ENCODE measurements around the gene DTX2.
"Not testable (repeated sequence)": the region's sequence is repeated elsewhere in the genome, so short reads cannot be mapped to it uniquely, and the experiment has no call there.

The DTX2 gene

DNA sequence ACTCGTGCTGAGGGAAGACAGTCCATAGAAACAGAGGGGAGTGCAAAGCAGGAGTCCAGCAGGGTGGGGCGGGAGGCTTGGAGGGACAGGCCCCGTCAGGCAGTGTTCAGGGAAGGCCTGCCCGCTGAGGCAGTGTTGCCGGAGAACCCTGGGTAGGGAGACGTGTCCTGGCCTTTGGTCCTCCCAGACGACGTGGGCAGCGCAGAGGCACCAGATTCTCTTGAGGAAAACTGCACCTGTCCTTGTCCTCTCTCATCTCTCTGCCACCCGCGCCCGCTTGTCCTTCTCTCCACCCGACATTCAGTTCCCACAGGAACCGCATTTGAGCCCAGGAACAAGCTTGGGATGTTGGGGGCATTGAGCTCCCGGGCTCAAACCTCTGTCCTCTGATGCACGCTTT lies 34.2 kb downstream of the DTX2 start:
- not testable (repeated sequence) for DNase-seq

DNA sequence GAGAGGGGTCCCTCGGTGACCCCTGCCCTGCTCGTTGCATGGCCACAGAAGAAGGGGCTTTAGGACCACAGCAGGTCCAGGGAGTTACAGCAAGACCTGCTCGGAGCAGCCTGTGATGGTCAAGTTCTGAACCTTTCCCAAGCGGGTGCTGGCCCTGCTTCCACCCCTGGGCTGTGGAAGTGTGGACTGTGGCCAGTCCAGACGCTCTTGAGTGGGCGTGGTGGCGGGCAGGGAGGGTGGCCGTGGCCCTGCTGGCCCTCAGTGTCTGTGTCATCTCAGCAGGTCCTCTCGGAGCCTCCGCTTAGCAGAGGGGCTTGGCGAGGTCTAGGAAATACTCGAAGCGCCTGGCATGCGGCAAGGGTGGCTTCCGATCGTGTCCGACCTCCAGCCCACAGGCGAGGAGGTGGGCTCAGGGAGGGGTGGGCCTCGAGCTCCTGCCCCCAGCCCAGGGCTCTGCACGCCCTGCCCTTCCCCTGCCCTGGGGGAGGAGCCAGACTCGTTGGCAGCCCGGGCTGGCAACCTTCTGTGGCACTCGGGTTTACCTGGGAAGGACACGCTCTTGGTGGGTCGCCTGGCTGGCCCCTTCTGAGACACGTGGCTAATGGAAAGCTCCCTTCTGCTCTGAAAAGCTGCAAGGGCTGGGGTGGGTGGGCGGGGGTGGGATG lies 36.5 kb downstream of the DTX2 start:
- DNase-seq = not testable (repeated sequence)

DNA sequence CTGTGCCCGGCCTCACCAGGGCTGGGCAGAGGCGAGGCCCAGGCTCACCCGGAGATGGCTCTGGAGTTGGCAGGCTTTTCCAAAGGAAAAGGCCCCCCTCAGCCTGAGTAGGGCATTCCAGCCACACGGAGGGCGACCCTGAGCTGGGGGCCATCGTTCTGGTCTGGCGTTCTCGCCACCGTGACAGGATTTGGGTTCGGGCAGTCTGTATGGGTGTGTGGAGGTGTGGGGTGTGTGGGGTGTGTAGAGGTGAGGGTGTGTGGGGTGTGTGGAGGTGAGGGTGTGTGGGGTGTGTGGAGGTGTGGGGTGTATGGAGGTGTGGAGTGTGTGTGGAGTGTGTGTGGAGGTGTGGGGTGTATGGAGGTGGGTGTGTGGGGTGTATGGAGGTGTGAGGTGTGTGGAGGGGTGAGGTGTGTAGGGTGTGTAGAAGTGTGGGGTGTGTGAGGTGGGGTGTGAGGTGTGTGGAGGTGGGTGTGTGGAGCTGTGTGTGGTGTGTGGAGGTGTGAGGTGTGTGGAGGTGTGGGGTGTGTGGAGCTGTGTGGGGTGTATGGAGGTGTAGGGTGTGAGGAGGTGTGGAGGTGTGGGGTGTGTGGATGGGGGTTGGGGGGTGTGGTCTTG lies 37.2 kb downstream of the DTX2 start:
- not testable (repeated sequence) for DNase-seq

DNA sequence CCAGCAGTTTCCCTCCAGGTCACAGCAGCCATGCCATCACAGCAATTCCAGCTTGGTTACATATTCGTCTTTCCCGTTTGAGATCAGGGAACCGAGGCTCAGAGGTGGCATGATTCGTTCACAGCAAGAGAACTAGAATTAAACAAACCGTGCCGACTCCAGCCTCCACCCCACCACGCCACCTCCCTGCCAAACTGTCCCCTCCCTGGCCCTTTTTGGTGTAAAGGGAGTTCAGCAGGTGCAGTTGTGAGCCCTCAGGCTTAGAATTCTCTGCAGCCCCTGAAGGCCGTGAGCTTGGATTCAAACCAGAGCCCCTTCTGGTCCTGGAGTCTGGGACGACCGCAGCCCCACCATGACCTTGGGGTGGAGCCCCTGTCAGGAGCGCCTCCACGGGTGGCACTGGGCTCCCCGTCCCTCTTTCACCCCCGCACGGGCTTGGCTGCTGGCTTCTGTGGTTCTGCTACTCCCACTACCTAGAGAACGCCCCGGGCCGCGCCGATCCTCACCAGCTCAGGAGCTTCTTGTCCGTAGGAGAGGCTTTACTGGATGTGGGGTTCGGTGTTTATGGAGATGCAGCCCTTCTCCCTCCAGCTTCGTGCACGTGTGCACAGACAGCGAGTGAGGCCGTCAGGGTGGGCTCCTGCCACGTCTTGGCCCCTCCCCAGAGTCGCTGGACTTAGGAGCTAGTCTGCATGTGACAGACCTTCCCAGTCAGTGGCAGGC lies 37.9 kb downstream of the DTX2 start:
- not testable (repeated sequence) for DNase-seq

DNA sequence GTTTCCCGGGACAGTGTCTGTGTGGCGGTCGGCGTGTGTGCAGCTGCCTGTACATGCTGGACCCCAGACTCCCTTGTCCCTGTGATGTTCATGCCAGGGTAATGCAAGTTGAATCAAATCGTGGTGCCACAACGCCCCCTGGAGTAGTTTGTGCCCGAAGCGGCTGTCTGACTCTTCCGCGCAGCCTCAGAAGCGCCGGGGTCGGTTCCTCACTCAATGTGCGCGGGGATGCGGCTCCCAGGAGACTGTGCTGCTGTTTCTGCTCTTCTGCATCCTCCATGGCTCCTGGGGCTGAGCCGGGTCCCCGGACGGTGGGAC lies 38.4 kb downstream of the DTX2 start:
- not testable (repeated sequence) for DNase-seq

DNA sequence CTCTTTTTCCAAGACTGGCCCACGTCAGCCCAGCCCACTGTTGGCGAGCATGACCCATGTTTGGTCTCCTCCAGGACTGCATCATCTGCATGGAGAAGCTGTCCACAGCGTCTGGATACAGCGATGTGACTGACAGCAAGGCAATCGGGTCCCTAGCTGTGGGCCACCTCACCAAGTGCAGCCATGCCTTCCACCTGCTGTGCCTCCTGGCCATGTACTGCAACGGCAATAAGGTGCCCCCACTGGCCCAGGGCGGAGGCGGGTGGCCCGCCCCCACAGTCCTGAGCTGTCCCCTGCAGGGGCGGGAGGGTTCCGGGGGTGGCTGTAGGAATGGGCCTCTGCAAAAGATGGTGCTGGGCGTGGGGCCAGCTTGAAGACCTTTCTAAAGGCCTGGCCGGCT lies 40.7 kb downstream of the DTX2 start:
- DNase-seq = not testable (repeated sequence)

DNA sequence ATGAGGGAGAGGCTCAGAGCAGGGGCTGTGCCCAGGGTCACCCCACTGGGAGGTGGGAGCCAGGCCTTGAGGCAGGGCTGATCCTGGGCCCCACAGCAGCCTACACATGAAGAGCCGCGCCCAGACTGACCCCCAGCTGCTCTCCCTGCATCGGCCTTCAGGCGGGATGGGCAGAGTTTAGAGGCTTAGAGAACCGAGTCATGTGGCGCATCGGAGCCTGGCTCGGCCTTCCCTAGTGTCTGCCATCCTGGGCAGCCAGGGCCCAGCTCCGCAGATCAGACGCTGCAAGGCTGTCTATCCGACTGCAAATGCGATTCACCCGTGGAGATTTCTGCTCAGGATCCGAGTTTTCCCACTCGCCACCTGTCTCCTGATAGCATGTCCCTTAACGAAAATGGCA lies 41.3 kb downstream of the DTX2 start:
- not testable (repeated sequence) for DNase-seq

DNA sequence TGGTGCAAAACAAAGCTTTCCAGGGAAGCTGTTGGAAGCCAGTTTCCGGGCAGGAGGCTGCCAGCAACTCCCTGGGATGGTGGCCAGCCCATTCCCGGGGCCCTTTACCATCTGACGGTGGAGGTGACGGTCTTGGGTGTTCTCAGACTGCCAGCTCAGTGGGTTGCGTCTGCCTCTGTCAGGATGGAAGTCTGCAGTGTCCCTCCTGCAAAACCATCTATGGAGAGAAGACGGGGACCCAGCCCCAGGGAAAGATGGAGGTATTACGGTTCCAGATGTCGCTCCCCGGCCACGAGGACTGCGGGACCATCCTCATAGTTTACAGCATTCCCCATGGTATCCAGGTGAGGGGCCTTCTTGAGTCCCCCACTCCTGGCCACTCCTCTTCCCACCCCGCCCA lies 41.7 kb downstream of the DTX2 start:
- not testable (repeated sequence) for DNase-seq

DNA sequence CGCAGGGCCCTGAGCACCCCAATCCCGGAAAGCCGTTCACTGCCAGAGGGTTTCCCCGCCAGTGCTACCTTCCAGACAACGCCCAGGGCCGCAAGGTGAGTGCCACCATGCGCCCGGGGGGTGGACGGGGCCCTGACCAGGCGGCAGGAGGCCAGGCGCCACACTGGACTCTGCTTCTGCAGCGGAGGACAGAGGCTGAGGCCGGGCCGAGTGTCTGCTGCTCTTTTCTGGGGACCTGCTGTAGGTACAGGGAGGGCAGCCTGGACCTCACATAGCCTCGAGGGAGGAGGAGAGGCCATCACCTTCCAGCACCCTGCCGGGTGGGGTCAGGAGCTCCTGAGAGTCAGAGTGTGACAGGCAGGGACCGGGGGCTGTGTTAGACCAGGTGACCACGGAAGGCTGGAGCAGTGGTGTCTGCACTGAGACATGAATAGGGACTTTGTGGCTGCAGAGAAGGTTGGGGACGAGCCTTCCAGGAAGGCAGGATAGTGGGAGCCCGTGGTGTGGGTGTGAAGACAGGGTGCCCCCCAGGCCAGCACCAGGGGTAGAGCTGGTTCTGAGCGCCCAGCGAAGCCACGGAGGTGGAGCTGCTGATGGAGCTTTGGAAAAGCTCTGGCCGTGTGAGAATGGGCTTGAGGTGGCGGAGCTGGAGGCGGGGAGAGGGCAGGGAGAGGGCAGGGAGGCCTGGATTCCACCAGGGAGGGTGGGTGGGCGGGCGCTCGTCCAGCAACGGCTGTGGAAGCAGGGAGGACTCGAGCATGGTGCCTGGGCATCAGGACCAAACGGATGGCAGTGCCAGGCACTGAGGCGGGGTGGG lies 43.0 kb downstream of the DTX2 start:
- not testable (repeated sequence) for DNase-seq

DNA sequence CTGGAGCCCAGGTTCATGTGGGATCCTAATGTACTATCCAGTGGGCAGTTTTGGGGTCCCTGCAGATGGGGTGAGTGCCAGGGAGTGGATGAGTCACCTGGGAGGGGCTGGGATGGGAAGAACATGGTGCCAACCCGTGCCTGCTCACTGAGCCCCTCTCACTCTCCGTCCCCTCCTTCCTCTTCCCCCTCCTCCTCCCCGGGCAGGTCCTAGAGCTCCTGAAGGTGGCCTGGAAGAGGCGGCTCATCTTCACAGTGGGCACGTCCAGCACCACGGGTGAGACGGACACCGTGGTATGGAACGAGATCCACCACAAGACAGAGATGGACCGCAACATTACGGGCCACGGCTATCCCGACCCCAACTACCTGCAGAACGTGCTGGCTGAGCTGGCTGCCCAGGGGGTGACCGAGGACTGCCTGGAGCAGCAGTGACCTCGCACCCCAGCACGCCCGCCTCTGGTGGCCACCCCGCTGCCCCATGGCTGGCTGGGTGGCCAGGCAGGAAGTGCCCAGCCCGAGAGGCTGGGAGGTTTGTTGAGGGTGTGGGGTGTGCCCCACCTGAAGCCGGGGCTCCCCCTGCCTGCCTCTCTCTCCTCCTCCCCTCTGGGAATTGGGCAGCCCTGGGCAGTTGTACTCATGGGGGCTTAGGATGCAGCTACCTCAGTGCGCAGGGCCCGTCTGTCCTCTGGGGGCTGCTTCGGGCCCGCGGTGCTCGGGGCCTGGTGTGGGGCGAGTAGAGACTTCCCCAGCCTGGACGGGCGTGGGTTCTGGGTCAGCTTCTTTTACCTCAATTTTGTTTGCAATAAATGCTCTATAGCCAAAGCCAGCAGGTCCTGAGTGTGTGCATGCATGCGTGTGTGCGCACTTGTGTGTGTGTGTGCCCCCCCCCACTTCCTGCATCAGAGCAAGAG lies 43.9 kb downstream of the DTX2 start:
- DNase-seq = no peak

DNA sequence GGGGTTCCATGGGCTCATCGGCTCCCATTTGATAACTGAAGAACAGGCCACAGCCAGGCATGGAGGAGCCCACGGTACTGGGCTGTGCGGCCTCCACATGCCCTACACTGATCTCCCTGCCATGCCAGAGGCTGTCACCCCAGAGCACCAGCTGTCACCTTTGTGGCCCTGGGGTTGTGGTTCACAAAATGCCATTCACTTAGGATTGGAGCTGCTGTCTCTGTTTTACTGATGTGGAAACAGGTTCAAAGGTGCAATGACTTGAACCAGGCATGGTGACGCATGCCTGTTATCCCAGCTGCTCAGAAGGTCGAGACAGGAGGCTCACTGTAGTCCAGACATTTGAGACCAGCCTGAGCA lies 44.6 kb downstream of the DTX2 start:
- DNase-seq = no peak

DNA sequence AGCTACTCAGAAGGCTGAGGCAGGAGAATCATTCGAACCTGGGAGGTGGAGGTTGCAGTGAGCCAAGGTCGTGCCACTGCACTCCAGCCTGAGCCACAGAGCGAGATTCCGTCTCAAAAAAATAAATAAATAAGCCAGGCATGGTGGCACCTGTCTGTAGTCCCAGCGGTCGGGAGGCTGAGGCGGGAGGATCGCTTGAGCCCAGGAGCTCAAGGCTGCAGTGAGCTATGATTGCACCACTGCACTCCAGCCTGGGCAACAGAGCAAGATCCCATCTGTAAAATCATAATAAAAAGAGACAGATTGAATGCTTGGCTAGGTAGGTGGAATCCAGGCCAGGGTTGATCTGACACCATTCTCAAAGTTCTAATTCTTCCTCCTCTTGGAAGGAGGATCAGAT lies 45.1 kb downstream of the DTX2 start:
- DNase-seq = not testable (repeated sequence)

DNA sequence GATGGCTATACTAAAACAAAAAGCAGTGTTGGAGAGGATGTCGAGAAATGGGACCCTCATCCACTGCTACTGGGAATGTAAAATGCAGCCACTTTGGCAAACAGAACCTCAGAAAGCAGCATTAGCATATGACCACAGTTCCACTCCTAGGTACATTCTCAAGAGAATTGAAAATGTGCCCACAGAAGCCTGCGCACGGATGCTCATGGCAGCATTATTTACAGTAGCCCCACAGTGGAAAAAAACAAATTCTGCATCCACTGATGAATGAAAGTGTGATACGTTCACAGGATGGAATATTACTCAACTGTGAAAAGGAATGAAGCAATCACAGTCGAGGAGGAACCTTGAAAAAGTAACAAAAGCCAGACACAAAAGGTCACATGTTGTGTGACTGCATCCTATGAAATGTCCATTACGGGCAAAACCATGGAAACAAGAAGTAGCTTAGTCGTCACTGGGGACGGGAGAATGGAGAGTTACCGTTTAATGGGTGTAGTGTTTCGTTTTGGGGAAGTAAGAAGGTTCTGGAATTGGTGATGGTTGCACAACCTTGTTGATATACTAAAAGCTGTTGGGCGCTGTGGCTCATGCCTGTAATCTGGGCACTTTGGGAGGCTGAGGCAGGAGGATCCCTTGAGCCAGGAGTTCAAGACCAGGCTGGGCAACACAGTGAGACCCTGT lies 46.4 kb downstream of the DTX2 start:
- DNase-seq = peak; percentile 99

DNA sequence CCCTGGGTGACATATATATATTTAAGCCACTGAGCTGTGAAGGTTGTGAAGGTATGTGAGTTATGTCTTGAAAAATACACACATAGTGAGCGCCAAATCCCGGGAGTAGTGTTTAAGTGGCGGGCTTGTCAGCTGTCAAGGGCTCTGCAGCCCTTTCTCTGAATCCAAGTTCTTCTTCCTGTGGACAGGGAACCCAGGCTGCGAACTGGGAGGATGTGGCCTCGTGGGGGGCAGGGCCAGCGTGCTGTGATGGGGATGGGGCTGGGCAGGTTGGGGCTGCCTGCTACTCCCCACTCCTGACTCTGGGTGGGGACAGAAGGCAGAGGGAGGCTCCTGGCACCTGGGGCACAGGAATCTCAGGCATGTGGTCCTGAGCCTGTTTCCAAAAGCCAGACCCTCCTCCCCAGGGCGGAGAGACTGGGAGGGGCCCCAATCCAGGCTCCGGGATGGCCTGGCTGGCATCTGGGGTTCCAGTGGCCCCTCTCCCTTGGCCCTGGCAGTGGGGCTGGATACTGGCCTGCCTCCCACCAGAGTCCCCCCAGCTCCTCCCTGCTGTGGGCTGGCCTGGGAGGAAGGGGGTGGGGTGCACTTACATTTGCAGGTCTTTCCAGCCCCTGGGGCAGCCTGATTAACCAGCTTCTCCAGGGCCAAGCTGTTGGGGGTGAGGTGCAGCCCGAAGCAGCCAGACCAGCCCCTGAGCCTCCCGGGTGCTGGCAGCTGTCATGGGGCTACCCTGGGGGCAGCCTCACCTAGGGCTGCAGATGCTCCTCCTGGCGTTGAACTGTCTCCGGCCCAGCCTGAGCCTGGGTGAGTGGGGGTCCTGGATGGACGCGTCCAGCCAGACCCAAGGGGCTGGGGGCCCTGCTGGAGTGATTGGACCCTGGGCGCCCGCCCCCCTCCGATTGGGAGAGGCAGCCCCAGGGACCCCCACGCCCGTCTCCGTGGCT lies 48.7 kb downstream of the DTX2 start, which contains the start of gene UPK3B:
UPK3B (plus strand) TSS at position 622 of the 947 bp plus-strand sequence; CDS start at position 723, 101 bp downstream.
- DNase-seq = no peak

DNA sequence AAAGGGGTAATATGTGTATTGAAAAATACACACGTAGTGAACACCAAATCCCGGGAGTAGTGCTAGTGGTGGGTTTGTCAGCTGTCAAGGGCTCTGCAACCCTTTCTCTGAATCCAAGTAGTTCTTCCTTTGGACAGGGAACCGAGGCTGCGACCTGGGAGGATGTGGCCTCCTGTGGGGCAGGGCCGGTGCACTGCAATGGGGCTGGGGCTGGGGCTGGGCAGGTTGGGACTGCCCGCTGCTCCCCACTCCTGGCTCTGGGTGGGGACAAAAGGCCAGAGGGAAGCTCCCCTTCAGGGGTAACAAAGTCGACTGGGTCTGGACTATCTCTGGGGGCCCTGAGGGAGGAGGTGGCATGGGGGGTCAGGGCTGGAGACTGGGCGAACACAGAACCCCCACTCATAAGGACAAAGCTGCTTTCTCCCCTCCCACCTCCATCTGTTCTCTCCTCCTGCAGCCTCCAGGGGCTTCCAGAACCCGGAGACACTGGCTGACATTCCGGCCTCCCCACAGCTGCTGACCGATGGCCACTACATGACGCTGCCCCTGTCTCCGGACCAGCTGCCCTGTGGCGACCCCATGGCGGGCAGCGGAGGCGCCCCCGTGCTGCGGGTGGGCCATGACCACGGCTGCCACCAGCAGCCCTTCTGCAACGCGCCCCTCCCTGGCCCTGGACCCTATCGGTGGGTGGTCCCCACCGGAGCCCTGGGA lies 49.8 kb downstream of the DTX2 start:
- not testable (repeated sequence) for DNase-seq

DNA sequence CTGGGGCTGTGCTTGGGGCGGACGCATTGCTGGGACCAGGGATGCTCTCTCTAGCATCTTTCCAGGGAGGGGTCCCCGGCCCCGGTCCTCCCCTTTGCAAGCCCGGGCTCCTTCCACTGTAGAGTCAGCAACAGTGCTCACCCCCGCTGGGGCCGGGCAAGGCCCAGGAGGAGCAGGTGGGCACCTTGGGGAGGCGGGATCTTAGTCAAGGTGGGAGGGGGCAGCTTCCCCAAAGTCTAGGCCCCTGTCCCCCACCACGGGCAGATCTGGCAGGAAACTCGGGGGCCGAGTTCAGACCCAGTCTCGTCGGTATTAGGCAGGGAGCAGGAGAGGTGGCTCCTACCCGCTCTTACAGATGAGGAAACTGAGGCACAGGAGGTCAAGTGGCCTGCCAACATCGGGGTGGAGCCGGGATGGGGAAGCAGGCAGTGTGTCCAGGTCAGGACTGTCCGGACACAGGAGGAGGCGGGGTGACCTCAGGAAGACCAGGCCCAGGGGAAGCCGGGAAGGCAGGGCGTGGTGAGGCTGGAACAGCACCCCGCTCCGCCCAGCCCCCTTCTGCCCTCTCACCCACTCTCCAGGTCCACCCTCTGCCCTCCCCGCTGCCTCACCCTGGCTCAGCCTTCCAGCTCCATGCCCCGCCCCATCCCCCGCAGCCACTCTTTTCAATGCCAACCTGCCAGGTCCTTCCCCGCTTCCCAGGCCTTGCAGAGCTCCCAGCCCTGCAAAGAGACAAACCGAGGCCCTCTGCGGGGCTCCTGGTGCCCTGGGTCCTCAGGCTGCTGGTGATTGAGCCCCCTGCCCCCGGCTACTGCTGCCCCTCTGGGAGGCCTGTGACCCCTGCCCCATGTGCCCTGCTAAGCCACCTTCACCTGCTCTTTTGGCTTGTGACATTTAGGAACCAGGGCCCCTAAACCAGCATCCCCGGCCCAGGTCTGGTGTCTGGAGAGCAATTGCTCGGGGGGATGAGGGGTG lies 50.7 kb downstream of the DTX2 start:
- not testable (repeated sequence) for DNase-seq

DNA sequence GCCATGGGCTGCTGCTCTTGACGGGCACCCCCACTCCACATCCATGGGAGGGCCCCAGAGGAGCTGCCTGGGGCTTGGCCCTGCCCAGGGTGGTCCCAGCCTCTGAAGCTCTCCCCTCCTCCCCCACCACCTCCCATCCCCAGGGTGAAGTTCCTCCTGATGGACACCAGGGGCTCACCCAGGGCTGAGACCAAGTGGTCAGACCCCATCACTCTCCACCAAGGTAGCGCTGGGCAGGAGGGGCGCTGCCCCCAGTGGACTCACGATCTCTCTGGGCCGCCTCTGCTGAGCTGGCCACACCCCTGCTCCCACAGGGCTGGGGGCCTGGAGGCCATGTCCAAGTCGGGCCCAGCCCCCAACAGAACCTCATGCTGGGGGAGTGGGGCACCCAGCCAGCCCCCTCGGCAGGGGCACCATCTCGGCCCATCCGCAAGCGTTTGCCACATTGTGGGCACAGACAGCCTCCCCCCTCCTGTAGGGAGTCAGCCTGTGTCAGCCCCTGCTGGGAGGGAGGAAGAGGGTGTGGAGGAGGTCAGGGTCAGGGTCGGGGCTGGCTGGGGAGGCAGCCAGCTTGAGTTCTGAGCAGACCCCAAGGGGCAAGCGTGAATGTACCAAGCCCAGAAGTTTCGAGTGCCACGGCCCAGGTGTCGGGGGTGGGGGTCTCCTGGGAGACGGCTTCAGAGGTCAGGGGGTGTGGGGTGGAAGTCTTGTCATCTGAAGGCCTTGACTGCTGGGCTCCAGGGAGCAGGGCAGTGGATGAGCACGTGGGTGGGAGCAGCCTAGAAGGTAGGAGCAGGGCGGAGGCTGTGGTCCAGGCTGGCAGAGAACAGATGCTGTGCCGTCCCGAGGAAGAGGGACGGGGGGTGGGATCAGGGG lies 51.7 kb downstream of the DTX2 start:
- no peak for DNase-seq
